EH (cell line): Measurements from ENCODE around the gene PEX3.
"Not testable (repeated sequence)": the region's sequence is repeated elsewhere in the genome, so short reads cannot be mapped to it uniquely, and the experiment has no call there.

ENCODE experiments used
- DNase-seq: peaks from one replicate; pipeline ENCODE4 v3.0.0-alpha.2; 2015; ENCODE audit warnings: low read depth

The PEX3 gene

GRCh38 chr6:143507358-143508145, 56.9 kb downstream of the PEX3 start:
- peak; percentile 37 for DNase-seq

GRCh38 chr6:143510326-143510725, 59.7 kb downstream of the PEX3 start:
- not testable (repeated sequence) for DNase-seq

DNA sequence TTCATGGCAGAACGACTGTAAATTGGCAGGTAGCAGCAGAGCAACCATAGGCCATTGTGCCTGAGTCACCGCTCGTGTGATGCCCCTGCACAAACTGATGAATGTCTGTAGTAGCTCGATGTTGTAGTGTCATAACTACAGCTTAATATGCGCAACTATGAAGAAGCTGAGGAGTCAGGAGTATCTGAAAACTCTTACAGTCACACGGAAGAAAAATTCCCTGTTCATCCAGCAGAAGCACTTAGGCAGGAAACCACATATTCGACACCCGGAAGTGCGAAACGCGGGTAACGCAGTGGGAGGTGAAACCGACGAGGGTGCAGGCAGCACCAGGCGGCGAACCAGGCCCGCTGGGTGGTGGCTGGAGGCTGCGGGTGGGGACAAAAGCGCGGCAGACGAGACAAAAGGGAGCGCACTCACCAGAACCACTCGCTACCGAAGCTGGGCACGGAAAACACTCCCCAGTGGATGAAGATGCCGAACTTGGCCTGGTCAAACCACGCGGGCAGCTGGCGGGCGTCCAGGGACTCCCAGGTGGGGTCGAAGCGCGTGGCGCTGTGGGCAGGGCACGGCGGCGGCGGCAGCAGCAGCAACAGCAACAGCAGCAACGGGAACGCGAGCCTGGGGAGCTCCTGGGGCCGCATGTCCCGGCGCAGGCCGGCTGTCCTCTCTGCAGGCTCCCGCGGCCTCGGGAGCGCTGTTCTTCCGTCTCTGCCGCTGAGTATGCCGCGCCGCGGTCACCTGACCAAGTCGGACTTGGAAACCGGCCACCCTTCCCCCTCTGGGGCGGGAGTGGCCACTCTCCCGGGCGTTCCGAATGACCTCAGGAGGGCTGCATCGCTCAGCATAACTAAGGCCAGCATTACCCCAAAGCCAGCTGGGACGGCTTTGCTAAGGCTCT, 60.6 kb downstream of the PEX3 start, which contains the start of gene FUCA2:
Gene FUCA2, minus strand, starts transcription at position 730 of the 901 bp plus-strand sequence. Its CDS starts 86 bp downstream, at position 644.
- DNase-seq = peak; percentile 88

DNA sequence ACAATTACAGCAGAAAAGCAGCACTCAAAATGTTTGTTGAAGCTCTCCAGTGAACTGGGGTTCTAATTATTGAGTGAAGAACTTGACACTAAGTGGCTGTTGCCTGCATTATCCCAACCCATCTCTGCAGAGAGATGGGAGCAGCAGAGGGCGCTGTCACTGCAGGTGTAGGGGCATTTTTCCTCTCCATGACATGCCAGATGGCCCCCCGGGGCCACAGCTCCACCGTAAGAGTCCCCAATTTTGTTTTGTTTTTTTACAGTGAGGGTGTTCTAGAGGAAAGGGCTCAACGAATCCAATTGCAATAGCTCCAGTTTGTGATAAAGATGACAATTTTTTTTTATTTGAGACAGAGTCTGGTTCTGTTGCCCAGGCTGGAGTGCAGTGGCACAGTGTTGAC, 62.8 kb downstream of the PEX3 start:
- DNase-seq = no peak

GRCh38 chr6:143515061-143515760, 64.6 kb downstream of the PEX3 start:
- DNase-seq = peak; percentile 70

- DNase-seq = no peak
Observed at GRCh38 chr6:143515766-143516355, 65.3 kb downstream of the PEX3 start.

DNA sequence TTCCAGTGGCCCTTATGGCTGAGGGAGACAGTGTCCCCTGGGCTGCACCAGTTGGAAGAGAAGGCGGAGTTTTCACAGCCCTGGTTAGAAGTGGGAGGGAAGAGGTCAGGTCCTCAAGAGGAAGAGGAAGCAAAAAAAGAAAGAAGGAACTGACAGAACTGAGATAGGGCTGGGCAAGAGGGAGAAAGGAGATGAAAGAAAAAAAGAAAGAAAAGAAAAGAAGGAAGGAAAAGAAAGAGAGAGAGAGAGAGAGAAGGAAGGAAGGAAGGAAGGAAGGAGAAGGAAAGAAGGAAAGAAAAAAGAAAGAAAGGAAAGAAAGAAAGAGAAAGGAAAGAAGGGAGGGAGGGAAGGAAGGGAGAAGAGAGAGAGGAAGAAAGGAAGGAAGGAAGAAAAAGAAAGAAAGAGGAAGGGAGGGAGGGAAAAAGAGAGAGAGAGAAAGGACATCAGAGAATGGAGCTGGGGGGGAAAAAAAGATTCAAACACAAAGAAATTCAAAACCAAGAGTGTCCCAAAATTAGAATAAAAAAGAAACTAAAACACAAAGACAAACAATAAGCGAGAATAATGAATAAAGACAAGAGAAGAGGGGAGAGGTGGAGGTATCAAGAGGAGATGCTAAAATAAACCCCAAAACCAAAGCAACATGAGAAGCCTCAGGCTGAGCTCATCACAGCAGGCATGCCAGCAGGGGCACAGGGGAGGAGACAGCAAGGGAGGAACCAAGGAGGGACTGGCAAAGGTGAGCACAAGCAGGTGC, 66.3 kb downstream of the PEX3 start:
- no peak for DNase-seq

DNA sequence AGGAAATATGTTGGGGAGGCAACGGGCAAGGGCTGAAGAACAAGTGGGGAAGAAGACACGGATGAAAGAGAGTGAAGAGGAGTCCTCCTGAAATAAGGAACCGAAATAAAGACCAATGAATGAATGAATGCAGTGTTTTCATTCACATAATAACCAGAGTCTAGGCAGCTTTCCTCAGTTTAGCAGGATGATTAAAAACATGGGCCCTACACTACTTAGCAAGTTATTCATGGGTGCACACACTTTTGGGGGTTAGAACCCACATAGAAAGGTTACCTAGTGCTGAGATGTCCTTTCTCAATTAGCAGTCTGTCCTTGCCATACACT, 66.8 kb downstream of the PEX3 start:
- DNase-seq = no peak

DNA sequence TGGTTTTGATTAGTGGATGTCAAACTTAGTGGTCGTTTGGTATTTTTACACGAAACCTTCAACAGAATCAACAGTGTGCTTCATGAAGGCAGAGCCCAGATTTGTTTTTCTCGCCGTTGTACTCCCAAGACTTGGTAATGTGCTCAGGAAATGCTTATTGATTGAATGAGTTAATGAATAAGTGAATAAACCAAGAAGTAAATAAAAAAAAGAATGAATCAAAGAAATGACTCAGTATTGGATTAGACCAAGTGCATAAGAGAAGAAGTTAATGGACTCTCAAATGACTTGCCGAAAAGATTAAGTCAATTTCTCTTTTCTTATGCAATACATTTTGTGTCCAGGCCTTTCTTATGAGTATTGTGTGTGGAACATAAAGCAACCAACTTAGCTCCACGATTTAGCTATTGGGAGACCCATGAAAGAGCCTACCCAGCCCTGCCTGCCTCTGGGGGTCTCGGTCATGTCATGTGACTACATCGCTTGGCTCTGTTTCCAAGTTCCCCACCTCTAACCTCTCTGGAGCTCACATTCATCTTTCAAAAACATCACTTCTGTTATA, 71.5 kb downstream of the PEX3 start:
- DNase-seq = no peak

GRCh38 chr6:143525356-143525755, 74.8 kb downstream of the PEX3 start:
- no peak for DNase-seq

GRCh38 chr6:143527677-143528076, 77.1 kb downstream of the PEX3 start:
- no peak for DNase-seq

GRCh38 chr6:143528164-143528811, 77.7 kb downstream of the PEX3 start:
- DNase-seq = no peak

DNA sequence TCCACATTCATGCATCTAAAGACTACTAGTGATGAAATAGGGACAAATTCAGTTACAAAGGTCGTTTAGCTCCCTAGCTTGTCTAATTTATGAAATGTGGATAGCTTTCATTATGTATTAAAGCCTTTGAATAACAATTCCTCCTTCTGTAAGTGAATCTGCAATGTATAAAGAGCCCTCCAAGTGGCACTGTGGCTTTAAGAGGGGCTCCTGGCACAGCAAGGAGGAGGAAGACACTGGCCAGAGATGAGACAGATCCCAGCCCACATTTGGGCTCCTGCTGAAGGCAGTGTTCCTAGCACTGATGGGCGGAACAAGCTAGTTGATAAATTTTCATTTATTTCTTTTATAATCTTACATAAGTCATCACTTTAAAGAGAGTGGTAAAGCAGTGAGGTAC, 78.5 kb downstream of the PEX3 start:
- peak; percentile 20 for DNase-seq

DNA sequence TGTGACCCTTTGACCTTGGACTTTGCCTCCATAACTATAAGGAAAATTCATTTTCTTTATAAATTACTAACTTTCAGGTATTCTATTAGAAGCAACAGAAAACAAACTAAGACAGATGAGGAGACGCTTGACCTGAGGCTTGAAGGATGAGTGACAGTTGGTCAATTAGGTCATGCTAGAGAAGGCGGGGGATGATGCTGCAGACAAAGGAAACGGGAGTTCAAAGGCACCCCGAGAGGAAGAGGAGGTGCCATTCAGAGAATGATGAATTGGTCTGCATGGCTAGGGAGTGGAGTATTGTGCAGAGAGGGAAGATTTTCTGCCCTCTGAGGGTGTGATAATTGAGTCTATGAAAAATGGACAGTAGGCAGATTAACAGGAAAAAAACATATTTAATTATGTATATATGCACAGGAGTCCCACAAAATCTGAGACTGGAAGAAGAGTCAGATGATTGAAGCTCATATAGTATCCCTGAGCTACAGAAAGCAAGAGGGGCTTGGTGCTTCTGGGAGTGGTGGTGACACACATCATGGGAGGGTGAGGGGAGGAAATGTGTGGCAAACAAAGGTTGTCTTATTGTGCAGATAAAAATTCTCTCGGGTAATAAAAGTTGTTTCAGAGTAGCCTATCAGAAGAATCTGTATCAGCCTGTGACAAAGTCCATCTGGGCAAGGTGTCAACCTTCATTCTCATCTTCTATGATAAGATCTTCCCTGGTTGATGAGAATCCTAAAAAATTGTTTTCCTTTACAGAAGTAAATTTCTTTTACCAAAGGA, 81.3 kb downstream of the PEX3 start:
- DNase-seq = no peak

DNA sequence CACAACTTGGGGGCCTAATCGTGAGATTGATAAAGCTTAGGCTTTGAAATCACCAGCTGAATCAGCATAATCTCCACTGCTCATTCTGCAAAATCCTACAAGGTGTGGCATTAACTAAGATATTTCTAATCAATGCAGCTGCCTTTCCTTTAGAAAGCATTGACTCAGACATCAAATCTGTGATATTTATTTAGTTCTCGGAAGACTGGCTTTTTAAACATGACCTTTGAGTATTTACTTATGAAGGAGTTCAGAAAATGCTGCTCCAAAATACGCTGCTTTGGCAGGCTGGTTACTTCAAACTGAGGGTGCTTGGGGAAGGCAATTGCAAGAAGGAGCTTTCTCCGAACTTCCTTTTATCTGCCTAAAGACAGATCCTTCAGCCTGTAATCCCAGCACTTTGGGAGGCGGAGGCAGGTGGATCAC, 84.6 kb downstream of the PEX3 start:
- DNase-seq = no peak

- DNase-seq = peak; percentile 67
Observed at GRCh38 chr6:143536461-143536865, 85.9 kb downstream of the PEX3 start.

DNA sequence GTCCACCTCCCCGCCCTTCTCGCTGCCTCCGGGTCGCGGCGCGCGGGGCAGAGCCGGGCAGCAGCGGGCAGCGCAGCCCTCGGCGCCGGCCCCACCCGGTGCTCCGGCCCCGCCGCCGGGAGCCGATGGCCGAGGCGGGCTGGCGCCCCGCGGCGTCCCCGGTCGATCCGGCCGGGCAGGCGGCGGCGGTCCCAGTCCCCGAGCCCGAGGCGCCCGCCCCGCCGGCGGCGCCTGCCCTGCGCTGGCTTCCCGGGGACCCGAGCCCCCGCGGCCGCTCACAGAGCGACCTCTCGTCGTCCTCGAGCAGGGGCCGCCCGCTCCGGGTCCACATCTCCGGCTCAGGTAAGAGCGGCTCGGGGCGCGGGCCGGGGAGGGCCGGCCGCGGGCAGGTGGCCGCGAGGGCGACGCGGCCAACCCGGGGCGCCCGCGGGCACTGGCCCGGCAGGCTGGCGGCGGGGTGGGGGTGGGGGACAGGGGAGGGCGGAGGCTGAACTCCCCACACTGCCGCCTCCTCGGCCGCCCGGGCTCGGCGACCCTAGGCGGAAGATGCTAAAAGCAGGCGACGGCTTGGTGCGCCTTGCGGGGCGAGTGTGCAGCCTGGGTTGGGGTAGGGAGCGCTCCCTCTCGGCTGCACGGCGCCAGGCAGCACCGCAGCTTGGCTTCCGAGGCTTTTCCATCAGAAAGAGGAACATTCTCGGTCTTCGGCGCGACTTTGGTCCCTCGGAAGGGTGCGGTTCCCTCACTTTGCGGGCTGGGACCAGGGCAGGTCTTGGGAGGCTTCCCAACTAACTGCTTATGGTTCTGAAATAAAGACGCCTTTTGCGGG, 86.5 kb downstream of the PEX3 start:
- peak; percentile 75 for DNase-seq

DNA sequence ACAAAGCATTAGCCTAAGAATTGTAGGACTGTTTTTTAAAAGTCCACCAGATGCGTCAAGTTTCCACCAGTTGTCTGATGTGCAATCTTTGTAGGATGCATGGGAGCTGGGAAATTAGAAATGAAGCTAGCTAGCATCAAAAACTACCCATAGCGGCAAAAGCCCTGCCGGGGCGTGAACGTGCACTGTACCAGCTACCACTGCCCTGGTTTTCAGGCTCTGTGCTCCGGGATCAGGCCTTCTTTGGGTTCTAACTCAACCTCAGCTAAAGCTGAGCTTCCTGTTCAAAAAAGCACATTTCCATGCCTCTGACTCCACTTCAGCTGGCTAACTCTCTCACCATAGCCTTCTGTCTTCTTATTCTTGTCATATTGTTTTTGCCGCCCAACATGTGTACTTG, 87.8 kb downstream of the PEX3 start:
- DNase-seq = no peak

DNA sequence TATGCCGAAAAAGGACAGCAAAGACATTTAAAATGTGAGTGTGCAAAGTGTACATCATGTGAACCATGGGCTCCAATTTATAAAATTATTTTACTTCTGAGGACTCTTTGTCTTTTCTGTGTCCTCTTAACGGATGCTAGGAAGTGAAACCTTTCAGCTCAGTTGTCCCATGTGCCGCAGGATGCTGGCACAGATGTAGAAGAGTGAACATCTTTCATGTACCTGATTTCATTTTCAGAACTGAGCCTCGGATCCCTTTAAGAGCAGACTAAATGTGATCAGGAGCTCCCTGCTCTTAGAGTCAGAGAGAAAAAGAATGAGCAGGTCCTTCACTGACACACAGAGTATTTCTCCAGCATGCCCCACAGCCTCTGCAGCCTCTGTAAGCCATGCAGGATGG, 88.5 kb downstream of the PEX3 start:
- no peak for DNase-seq
